ENCODE data around the gene SERPINB10.

The SERPINB10 gene

DNA sequence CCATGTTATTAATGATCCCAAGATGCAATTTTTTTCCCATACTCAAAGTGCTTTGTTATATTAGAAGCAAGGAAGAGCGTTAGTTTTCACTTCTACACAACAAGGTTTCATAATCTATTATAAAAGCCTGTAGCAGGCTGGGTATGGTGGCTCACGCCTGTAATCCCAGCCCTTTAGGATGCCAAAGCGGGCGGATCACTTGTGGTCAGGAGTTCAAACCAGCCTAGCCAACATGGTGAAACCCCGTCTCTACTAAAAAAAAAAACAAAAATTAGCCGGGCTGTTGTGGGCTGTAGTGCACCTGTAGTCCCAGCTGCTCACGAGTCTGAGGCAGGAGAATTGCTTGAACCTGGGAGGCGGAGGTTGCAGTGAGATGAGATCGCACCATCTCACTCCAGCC is 39.2 kb upstream of the SERPINB10 start:
- intact Hi-C loops (cut with DNase I; ENCODE audit: low total_unique reads) = no loop called here
- Histone ChIP-seq H3K4me1 (no peaks in the 10 kb centered on the region), H3K4me3 (no peak overlapping the region), H3K36me3 (no peaks in the 10 kb centered on the region), H3K9me3 (no peaks in the 10 kb centered on the region), H3K27ac (no peak overlapping the region), H3K27me3 (no peaks in the 10 kb centered on the region)
- no peak for DNase-seq
- TF ChIP-seq, protein P1, sequence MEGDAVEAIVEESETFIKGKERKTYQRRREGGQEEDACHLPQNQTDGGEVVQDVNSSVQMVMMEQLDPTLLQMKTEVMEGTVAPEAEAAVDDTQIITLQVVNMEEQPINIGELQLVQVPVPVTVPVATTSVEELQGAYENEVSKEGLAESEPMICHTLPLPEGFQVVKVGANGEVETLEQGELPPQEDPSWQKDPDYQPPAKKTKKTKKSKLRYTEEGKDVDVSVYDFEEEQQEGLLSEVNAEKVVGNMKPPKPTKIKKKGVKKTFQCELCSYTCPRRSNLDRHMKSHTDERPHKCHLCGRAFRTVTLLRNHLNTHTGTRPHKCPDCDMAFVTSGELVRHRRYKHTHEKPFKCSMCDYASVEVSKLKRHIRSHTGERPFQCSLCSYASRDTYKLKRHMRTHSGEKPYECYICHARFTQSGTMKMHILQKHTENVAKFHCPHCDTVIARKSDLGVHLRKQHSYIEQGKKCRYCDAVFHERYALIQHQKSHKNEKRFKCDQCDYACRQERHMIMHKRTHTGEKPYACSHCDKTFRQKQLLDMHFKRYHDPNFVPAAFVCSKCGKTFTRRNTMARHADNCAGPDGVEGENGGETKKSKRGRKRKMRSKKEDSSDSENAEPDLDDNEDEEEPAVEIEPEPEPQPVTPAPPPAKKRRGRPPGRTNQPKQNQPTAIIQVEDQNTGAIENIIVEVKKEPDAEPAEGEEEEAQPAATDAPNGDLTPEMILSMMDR (IDR thresholded peaks at IDR 0.05) = no peak

- TF ChIP-seq, protein P1 (IDR thresholded peaks at IDR 0.05) = no peak
- Histone ChIP-seq H3K4me1 (no peaks in the 10 kb centered on the region), H3K4me3 (no peak overlapping the region), H3K27me3 (no peaks in the 10 kb centered on the region), H3K9me3 (no peaks in the 10 kb centered on the region), H3K27ac (no peak overlapping the region), H3K36me3 (no peaks in the 10 kb centered on the region)
- intact Hi-C loops (cut with DNase I; ENCODE audit: low total_unique reads) = no loop called here
- DNase-seq = no peak
Measured at GRCh38 chr18:63869374-63869773, 38.4 kb upstream of the SERPINB10 start.

DNA sequence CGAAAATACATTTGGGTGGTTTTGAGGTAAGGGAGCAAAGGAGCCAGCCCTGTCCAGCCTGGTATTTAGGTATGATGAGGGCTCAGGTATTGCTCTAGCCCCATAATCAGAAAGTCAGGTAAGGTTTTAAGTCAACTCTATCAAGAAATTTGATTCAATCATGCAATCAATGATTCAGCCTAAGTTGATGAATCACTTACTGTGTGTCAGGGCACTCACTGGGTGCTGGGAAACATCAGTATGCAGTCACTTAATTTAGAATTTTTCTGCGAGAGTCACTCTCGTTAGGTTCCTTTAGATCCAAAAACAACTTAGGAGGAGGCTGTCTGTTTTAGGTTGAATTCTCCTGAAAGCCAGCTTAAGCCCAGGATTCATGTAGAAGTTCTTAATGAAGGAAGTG is 37.9 kb upstream of the SERPINB10 start:
- Histone ChIP-seq H3K36me3 (no peaks in the 10 kb centered on the region), H3K27ac (no peak overlapping the region), H3K9me3 (no peaks in the 10 kb centered on the region), H3K4me1 (no peaks in the 10 kb centered on the region), H3K4me3 (no peak overlapping the region), H3K27me3 (no peaks in the 10 kb centered on the region)
- DNase-seq = no peak
- intact Hi-C loops (cut with DNase I; ENCODE audit: low total_unique reads) = no loop called here
- TF ChIP-seq, protein P1 (IDR thresholded peaks at IDR 0.05) = no peak

GRCh38 chr18:63871836-63872235 is 35.9 kb upstream of the SERPINB10 start:
- intact Hi-C loops (cut with DNase I; ENCODE audit: low total_unique reads) = no loop called here

DNA sequence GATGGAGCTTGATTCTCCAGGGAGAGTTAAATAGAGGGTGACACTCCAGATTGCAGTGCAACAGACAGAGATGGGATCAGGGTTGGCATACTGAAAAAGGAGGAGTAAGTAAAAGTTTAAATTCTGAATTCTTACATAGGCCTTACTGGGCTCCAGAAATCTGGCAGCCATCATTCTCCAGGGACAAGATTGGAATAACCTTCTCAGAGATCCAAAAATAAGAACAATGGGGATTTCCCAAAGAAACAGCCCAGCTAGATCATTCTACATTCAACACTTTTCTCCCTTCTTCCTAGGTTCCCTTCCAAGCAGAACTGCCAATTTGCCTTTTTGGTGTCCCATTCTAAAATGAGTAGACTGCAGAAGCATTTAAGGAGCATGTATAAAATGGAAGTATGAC is 35.2 kb upstream of the SERPINB10 start:
- intact Hi-C loops (cut with DNase I; ENCODE audit: low total_unique reads) = no loop called here
- H3K9me3 ChIP-seq = no peaks in the 10 kb centered on the region
- no peak for DNase-seq
- TF ChIP-seq, protein P1 (IDR thresholded peaks at IDR 0.05) = no peak
- no peak overlapping the region for H3K27ac ChIP-seq
- H3K27me3 ChIP-seq = no peaks in the 10 kb centered on the region
- no peak overlapping the region for H3K4me3 ChIP-seq
- no peaks in the 10 kb centered on the region for H3K4me1 ChIP-seq
- no peaks in the 10 kb centered on the region for H3K36me3 ChIP-seq

More at GRCh38 chr18:63871836-63872235, 35.9 kb upstream of the SERPINB10 start:
- Histone ChIP-seq H3K36me3 (no peaks in the 10 kb centered on the region), H3K4me1 (no peaks in the 10 kb centered on the region), H3K4me3 (no peak overlapping the region), H3K27ac (no peak overlapping the region), H3K9me3 (no peaks in the 10 kb centered on the region), H3K27me3 (no peaks in the 10 kb centered on the region)
- no peak for DNase-seq
- TF ChIP-seq, protein P1 (IDR thresholded peaks at IDR 0.05) = no peak

DNA sequence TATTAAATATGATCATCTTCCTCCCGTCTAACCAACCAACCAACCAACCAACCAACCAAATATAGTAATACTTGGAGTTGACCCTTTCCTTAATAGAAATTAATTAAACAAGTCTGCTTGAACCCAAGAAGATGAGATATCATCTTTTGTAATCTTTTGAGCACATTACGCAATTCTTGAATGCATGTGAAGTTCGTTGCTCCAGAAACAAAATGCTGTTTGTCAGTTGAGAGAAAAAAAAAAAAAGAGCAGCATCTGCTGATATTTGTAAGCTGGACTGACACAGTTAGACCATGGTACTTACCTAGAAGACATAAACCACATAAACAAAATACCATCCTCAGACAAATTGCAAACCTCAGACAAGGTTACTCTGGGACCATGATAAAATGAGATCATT is 29.4 kb upstream of the SERPINB10 start:
- DNase-seq = no peak
- Histone ChIP-seq H3K9me3 (no peaks in the 10 kb centered on the region), H3K27ac (no peak overlapping the region), H3K4me1 (peaks cover 0 to 9% (median 0%) of the 10 kb centered on the region in 4 donors), H3K27me3 (no peaks in the 10 kb centered on the region), H3K36me3 (no peaks in the 10 kb centered on the region), H3K4me3 (no peak overlapping the region)
- TF ChIP-seq, protein P1 (IDR thresholded peaks at IDR 0.05) = no peak
- intact Hi-C loops (cut with DNase I; ENCODE audit: low total_unique reads) = no loop called here
